ENCODE data around the gene DNAH7. TPM values are rescaled to one million over a fixed set of nuclear protein-coding genes. Genes with fewer than 3 reads are reported as not detected.

The DNAH7 gene
- total and polyA plus RNA-seq, 7 experiments from 2014 or later: not detected

GRCh38 chr2:195793881-195794280, 274.8 kb downstream of the DNAH7 start:
- H3K36me3 ChIP-seq (ENCODE audit: control insufficient read depth in 2 of 3, insufficient read depth in 3 of 3, low read length in 3 of 3): no peaks in the 10 kb centered on the region
- ChIA-PET POLR2A (no interaction called here), CTCF (no interaction called here)
- no peaks in the 10 kb centered on the region for H3K9me3 ChIP-seq (ENCODE audit: control insufficient read depth in 2 of 3, low read length in 3 of 3)
- peaks cover 0 to 2% (median 0%) of the 10 kb centered on the region in 7 donors for H3K4me1 Mint-ChIP-seq
- no peak for ATAC-seq
- H3K4me1 ChIP-seq (ENCODE audit: control insufficient read depth in 2 of 2, insufficient read depth in 2 of 2, low read length in 2 of 2): no peaks in the 10 kb centered on the region
- DNase-seq: no peak
- no peaks in the 10 kb centered on the region for H3K27me3 Mint-ChIP-seq
- H3K36me3 Mint-ChIP-seq: peaks cover 0 to 5% (median 4%) of the 10 kb centered on the region in 5 donors
- intact Hi-C loops (cut with micrococcal nuclease): no loop called here
- H3K27ac Mint-ChIP-seq: no peak overlapping the region
- H3K9me3 Mint-ChIP-seq: peaks cover 4 to 24% (median 9%) of the 10 kb centered on the region in 11 donors
- H3K4me3 Mint-ChIP-seq: no peak overlapping the region
- no peaks in the 10 kb centered on the region for H3K27me3 ChIP-seq (ENCODE audit: control insufficient read depth in 2 of 2, insufficient read depth in 2 of 2, low read length in 2 of 2)
- no peak overlapping the region for H3K27ac ChIP-seq (ENCODE audit: low read depth, low read length)
- no peak overlapping the region for H3K4me3 ChIP-seq (ENCODE audit: low read length)

- Histone ChIP-seq H3K27me3 (ENCODE audit: control insufficient read depth in 2 of 2, insufficient read depth in 2 of 2, low read length in 2 of 2) (no peaks in the 10 kb centered on the region), H3K36me3 (ENCODE audit: control insufficient read depth in 2 of 3, insufficient read depth in 3 of 3, low read length in 3 of 3) (no peaks in the 10 kb centered on the region), H3K4me3 (ENCODE audit: low read length) (no peak overlapping the region), H3K9me3 (ENCODE audit: control insufficient read depth in 2 of 3, low read length in 3 of 3) (no peaks in the 10 kb centered on the region), H3K4me1 (ENCODE audit: control insufficient read depth in 2 of 2, insufficient read depth in 2 of 2, low read length in 2 of 2) (no peaks in the 10 kb centered on the region), H3K27ac (ENCODE audit: low read depth, low read length) (no peak overlapping the region)
- no peak overlapping the region for H3K27ac Mint-ChIP-seq
- H3K9me3 Mint-ChIP-seq: no peaks in the 10 kb centered on the region
- ChIA-PET POLR2A (no interaction called here), CTCF (no interaction called here)
- intact Hi-C loops (cut with micrococcal nuclease): no loop called here
- DNase-seq (no peak), ATAC-seq (no peak)
- peaks cover 0 to under 1% (median 0%) of the 10 kb centered on the region in 5 donors for H3K36me3 Mint-ChIP-seq
- no peaks in the 10 kb centered on the region for H3K4me1 Mint-ChIP-seq
- H3K27me3 Mint-ChIP-seq: peaks cover 0 to 3% (median 0%) of the 10 kb centered on the region in 5 donors
- H3K4me3 Mint-ChIP-seq: no peak overlapping the region
These were observed 286.5 kb downstream of the DNAH7 start for GRCh38 chr2:195782156-195782555.

DNA sequence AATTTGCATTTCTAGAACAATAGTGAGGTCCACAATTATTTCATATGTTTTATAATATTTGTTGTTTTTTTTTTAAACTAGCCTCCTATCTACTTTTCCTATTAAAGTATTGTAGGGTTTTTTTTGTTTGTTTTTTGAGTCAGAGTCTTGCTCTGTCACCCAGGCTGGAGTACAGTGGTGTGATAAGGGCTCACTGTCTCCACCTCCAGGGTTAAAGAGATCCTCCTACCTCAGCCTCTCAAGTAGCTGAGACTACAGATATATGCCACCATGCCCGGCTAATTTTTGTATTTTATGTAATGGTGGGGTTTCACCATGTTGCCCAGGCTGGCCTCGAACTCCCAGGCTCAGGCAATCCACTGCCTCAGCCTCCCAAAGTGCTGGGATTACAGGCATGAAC, 289.1 kb downstream of the DNAH7 start:
- H3K4me1 ChIP-seq (ENCODE audit: control insufficient read depth in 2 of 2, insufficient read depth in 2 of 2, low read length in 2 of 2): no peaks in the 10 kb centered on the region
- Mint-ChIP-seq H3K36me3 (no peaks in the 10 kb centered on the region), H3K4me3 (no peak overlapping the region), H3K27ac (no peak overlapping the region), H3K9me3 (no peaks in the 10 kb centered on the region), H3K27me3 (no peaks in the 10 kb centered on the region), H3K4me1 (no peaks in the 10 kb centered on the region)
- intact Hi-C loops (cut with micrococcal nuclease): no loop called here
- H3K27me3 ChIP-seq (ENCODE audit: control insufficient read depth in 2 of 2, insufficient read depth in 2 of 2, low read length in 2 of 2): no peaks in the 10 kb centered on the region
- no peak overlapping the region for H3K4me3 ChIP-seq (ENCODE audit: low read length)
- POLR2A ChIA-PET: no interaction called here
- CTCF ChIA-PET: no interaction called here
- DNase-seq (no peak), ATAC-seq (no peak)
- no peak overlapping the region for H3K27ac ChIP-seq (ENCODE audit: low read depth, low read length)
- H3K9me3 ChIP-seq (ENCODE audit: control insufficient read depth in 2 of 3, low read length in 3 of 3): no peaks in the 10 kb centered on the region
- H3K36me3 ChIP-seq (ENCODE audit: control insufficient read depth in 2 of 3, insufficient read depth in 3 of 3, low read length in 3 of 3): no peaks in the 10 kb centered on the region

DNA sequence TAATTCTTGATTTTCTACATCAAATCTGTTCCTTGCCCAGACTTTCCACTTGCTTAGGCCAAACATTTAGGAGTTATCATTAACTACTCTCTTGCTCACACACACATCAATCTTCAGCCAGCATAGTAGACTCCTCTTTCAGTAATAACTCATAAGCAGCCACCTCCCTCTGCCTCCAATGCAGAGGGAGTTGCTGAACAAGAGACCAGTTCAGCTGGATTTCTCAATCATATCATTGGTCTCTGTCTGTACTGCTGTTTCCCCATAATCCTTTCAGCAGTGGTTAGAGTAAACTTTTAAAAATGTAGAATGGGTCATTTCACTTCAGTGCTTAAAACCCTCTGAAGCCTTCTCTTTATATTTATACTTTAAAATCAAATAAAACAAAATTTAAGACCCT, 298.7 kb downstream of the DNAH7 start:
- Histone ChIP-seq H3K9me3 (ENCODE audit: control insufficient read depth in 2 of 3, low read length in 3 of 3) (no peaks in the 10 kb centered on the region), H3K4me1 (ENCODE audit: control insufficient read depth in 2 of 2, insufficient read depth in 2 of 2, low read length in 2 of 2) (no peaks in the 10 kb centered on the region), H3K27me3 (ENCODE audit: control insufficient read depth in 2 of 2, insufficient read depth in 2 of 2, low read length in 2 of 2) (no peaks in the 10 kb centered on the region), H3K27ac (ENCODE audit: low read depth, low read length) (no peak overlapping the region), H3K36me3 (ENCODE audit: control insufficient read depth in 2 of 3, insufficient read depth in 3 of 3, low read length in 3 of 3) (no peaks in the 10 kb centered on the region), H3K4me3 (ENCODE audit: low read length) (no peak overlapping the region)
- ChIA-PET POLR2A (no interaction called here), CTCF (no interaction called here)
- H3K27ac Mint-ChIP-seq: no peak overlapping the region
- H3K27me3 Mint-ChIP-seq: peaks cover 0 to 5% (median 0%) of the 10 kb centered on the region in 5 donors
- H3K4me1 Mint-ChIP-seq: no peaks in the 10 kb centered on the region
- intact Hi-C loops (cut with micrococcal nuclease): no loop called here
- no peak overlapping the region for H3K4me3 Mint-ChIP-seq
- DNase-seq: no peak
- H3K9me3 Mint-ChIP-seq: peaks cover 2 to 18% (median 10%) of the 10 kb centered on the region in 11 donors
- ATAC-seq: no peak
- H3K36me3 Mint-ChIP-seq: peaks cover 0 to 6% (median 0%) of the 10 kb centered on the region in 5 donors

DNA sequence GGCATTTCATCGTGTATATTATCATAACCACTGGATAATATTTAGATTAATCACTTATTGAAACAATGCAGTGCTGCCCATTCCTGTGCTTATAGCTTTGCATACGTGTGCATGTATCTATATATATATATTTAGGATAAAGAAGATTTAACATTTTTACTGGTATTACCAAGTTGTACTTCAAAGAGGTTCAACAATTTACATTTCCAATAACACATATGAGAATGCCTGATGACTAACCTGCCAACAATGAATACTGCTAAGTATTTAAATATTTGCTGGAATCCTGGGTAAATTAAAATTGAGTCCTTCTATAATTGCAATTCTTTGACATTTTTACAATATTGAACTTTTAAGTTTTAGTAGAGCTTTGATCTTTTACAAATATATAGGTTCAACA, 300.2 kb downstream of the DNAH7 start:
- intact Hi-C loops (cut with micrococcal nuclease): no loop called here
- Mint-ChIP-seq H3K27ac (no peak overlapping the region), H3K9me3 (peaks cover 5 to 34% (median 22%) of the 10 kb centered on the region in 11 donors), H3K4me3 (no peak overlapping the region), H3K36me3 (peaks cover 0 to 6% (median 0%) of the 10 kb centered on the region in 5 donors), H3K4me1 (no peaks in the 10 kb centered on the region), H3K27me3 (peaks cover 0 to 5% (median 0%) of the 10 kb centered on the region in 5 donors)
- ChIA-PET CTCF (no interaction called here), POLR2A (no interaction called here)
- no peaks in the 10 kb centered on the region for H3K9me3 ChIP-seq (ENCODE audit: control insufficient read depth in 2 of 3, low read length in 3 of 3)
- H3K4me1 ChIP-seq (ENCODE audit: control insufficient read depth in 2 of 2, insufficient read depth in 2 of 2, low read length in 2 of 2): no peaks in the 10 kb centered on the region
- no peak overlapping the region for H3K27ac ChIP-seq (ENCODE audit: low read depth, low read length)
- no peak overlapping the region for H3K4me3 ChIP-seq (ENCODE audit: low read length)
- H3K27me3 ChIP-seq (ENCODE audit: control insufficient read depth in 2 of 2, insufficient read depth in 2 of 2, low read length in 2 of 2): no peaks in the 10 kb centered on the region
- no peaks in the 10 kb centered on the region for H3K36me3 ChIP-seq (ENCODE audit: control insufficient read depth in 2 of 3, insufficient read depth in 3 of 3, low read length in 3 of 3)
- DNase-seq: no peak
- ATAC-seq: no peak

- Histone ChIP-seq H3K27me3 (ENCODE audit: control insufficient read depth in 2 of 2, insufficient read depth in 2 of 2, low read length in 2 of 2) (no peaks in the 10 kb centered on the region), H3K4me1 (ENCODE audit: control insufficient read depth in 2 of 2, insufficient read depth in 2 of 2, low read length in 2 of 2) (no peaks in the 10 kb centered on the region), H3K9me3 (ENCODE audit: control insufficient read depth in 2 of 3, low read length in 3 of 3) (no peaks in the 10 kb centered on the region), H3K36me3 (ENCODE audit: control insufficient read depth in 2 of 3, insufficient read depth in 3 of 3, low read length in 3 of 3) (no peaks in the 10 kb centered on the region), H3K4me3 (ENCODE audit: low read length) (no peak overlapping the region), H3K27ac (ENCODE audit: low read depth, low read length) (no peak overlapping the region)
- CTCF ChIA-PET: no interaction called here
- Mint-ChIP-seq H3K36me3 (peaks cover 0 to 11% (median 2%) of the 10 kb centered on the region in 5 donors), H3K27me3 (peaks cover 0 to under 1% (median 0%) of the 10 kb centered on the region in 5 donors), H3K4me3 (no peak overlapping the region), H3K4me1 (no peaks in the 10 kb centered on the region), H3K27ac (no peak overlapping the region), H3K9me3 (peaks cover 7 to 51% (median 32%) of the 10 kb centered on the region in 11 donors)
- no peak for DNase-seq
- POLR2A ChIA-PET: no interaction called here
- intact Hi-C loops (cut with micrococcal nuclease): no loop called here
- no peak for ATAC-seq
These were observed 301.9 kb downstream of the DNAH7 start for GRCh38 chr2:195766691-195767090.

- H3K27me3 Mint-ChIP-seq: peaks cover 0 to 2% (median 0%) of the 10 kb centered on the region in 5 donors
- POLR2A ChIA-PET: no interaction called here
- no peak overlapping the region for H3K27ac Mint-ChIP-seq
- Histone ChIP-seq H3K27me3 (ENCODE audit: control insufficient read depth in 2 of 2, insufficient read depth in 2 of 2, low read length in 2 of 2) (no peaks in the 10 kb centered on the region), H3K4me3 (ENCODE audit: low read length) (no peak overlapping the region), H3K4me1 (ENCODE audit: control insufficient read depth in 2 of 2, insufficient read depth in 2 of 2, low read length in 2 of 2) (no peaks in the 10 kb centered on the region), H3K9me3 (ENCODE audit: control insufficient read depth in 2 of 3, low read length in 3 of 3) (no peaks in the 10 kb centered on the region), H3K27ac (ENCODE audit: low read depth, low read length) (no peak overlapping the region), H3K36me3 (ENCODE audit: control insufficient read depth in 2 of 3, insufficient read depth in 3 of 3, low read length in 3 of 3) (no peaks in the 10 kb centered on the region)
- no peaks in the 10 kb centered on the region for H3K4me1 Mint-ChIP-seq
- H3K9me3 Mint-ChIP-seq: peaks cover 10 to 78% (median 46%) of the 10 kb centered on the region in 11 donors
- ATAC-seq (no peak), DNase-seq (no peak)
- intact Hi-C loops (cut with micrococcal nuclease): no loop called here
- peaks cover 0 to 18% (median 0%) of the 10 kb centered on the region in 5 donors for H3K36me3 Mint-ChIP-seq
- CTCF ChIA-PET: no interaction called here
- no peak overlapping the region for H3K4me3 Mint-ChIP-seq
These were observed 304.8 kb downstream of the DNAH7 start for GRCh38 chr2:195763866-195764265.
